Measurements from ENCODE around the gene ELP4.

- TF ChIP-seq EZH2phosphoT487 (IDR thresholded peaks at IDR 0.05; ENCODE audit: borderline replicate concordance, low read length): no peak
- TF ChIP-seq CTCF (conservative IDR thresholded peaks at IDR 0.05; ENCODE audit: low read depth, low read length): no peak
These were observed 25.1 kb upstream of the ELP4 start for GRCh38 chr11:31484497-31484896.

All from PC-3 (cell line).